GM12892 (cell line): Measurements from ENCODE around the gene TEAD3. TPM values are rescaled to one million over a fixed set of nuclear protein-coding genes. Genes with fewer than 3 reads are reported as not detected.
"Not testable (repeated sequence)": the region's sequence is repeated elsewhere in the genome, so short reads cannot be mapped to it uniquely, and the experiment has no call there.

ENCODE experiments used
- DNase-seq: peaks from one replicate; pipeline ENCODE4 v3.0.0; 2011; ENCODE audit not compliant: insufficient read length
- FAIRE-seq: peaks from 2 replicates; lab custom pipeline; 2011; peaks lifted over from hg19 to GRCh38; lab: Jason Lieb, UNC
- POLR2A ChIP-seq: IDR thresholded peaks from 2 replicates; pipeline ENCODE4 v1.6.1; 2011; ENCODE audit warnings: low read depth, low read length, control low read depth
- POLR2AphosphoS5 ChIP-seq: IDR thresholded peaks from 2 replicates; pipeline ENCODE4 v1.6.1; 2011; ENCODE audit warnings: low read depth, low read length, control low read depth
- TAF1 ChIP-seq: IDR thresholded peaks from 2 replicates; pipeline ENCODE4 v1.6.1; 2011; ENCODE audit warnings: low read depth, mild to moderate bottlenecking, control low read depth, low read length, borderline replicate concordance
- polyA plus RNA-seq: library from polyadenylated mRNA; unstranded; fragments of >200 nt; gene quantifications from one replicate; pipeline ENCODE4 v1.2.1, GENCODE V29; 2012; ENCODE audit warnings: missing spikeins, inconsistent platforms; ENCODE audit not compliant: missing spikeins

TEAD3 gene
- not detected for polyA plus RNA-seq

- DNase-seq = peak; percentile 91
- no peak for FAIRE-seq
- TF ChIP-seq POLR2AphosphoS5 = no peak
- no peak for TF ChIP-seq TAF1
- TF ChIP-seq POLR2A = no peak
Measured at GRCh38 chr6:35496841-35497570, at the start of gene TEAD3. TEAD3 (minus strand) TSS chr6:35497079.

GRCh38 chr6:35544769-35545361 is 48.0 kb upstream of the TEAD3 start:
- no peak for FAIRE-seq
- no peak for TF ChIP-seq POLR2AphosphoS5
- no peak for TF ChIP-seq POLR2A
- TF ChIP-seq TAF1 = no peak

GRCh38 chr6:35543459-35544193 is 46.7 kb upstream of the TEAD3 start:
- no peak for TF ChIP-seq POLR2A
- TF ChIP-seq TAF1 = no peak
- no peak for TF ChIP-seq POLR2AphosphoS5
- FAIRE-seq (no peak), DNase-seq (no peak)

More at GRCh38 chr6:35544769-35545361, 48.0 kb upstream of the TEAD3 start:
- no peak for DNase-seq

- DNase-seq (no peak), FAIRE-seq (no peak)
- TF ChIP-seq POLR2AphosphoS5 (no peak), POLR2A (no peak), TAF1 (no peak)
Measured at GRCh38 chr6:35541836-35542235, 45.0 kb upstream of the TEAD3 start.

- DNase-seq (no peak), FAIRE-seq (no peak)
- no peak for TF ChIP-seq POLR2A
- TF ChIP-seq POLR2AphosphoS5 = no peak
- TF ChIP-seq TAF1 = no peak
Measured at GRCh38 chr6:35539223-35539622, 42.3 kb upstream of the TEAD3 start.

GRCh38 chr6:35535847-35536246 is 39.0 kb upstream of the TEAD3 start:
- FAIRE-seq, DNase-seq: not testable (repeated sequence)

GRCh38 chr6:35534407-35535170 is 37.7 kb upstream of the TEAD3 start:
- no peak for FAIRE-seq
- no peak for DNase-seq
- TF ChIP-seq POLR2AphosphoS5 (no peak), POLR2A (no peak), TAF1 (no peak)

GRCh38 chr6:35533981-35534380 is 37.1 kb upstream of the TEAD3 start:
- FAIRE-seq (no peak), DNase-seq (no peak)

GRCh38 chr6:35532126-35532525 is 35.2 kb upstream of the TEAD3 start:
- DNase-seq = no peak
- TF ChIP-seq TAF1 = no peak
- TF ChIP-seq POLR2A = no peak
- TF ChIP-seq POLR2AphosphoS5 = no peak

More at GRCh38 chr6:35533981-35534380, 37.1 kb upstream of the TEAD3 start:
- TF ChIP-seq TAF1 (no peak), POLR2AphosphoS5 (no peak), POLR2A (no peak)

GRCh38 chr6:35524380-35525020 is 27.6 kb upstream of the TEAD3 start:
- FAIRE-seq (no peak), DNase-seq (no peak)
- TF ChIP-seq POLR2A (no peak), POLR2AphosphoS5 (no peak), TAF1 (no peak)

More at GRCh38 chr6:35532126-35532525, 35.2 kb upstream of the TEAD3 start:
- FAIRE-seq = no peak
